NCI-H2196 treated with DMSO at 0.1 percent for 48 hours (cell line): ENCODE data around the gene FADS1.

Source experiments
- DNase-seq: peaks from one replicate; lab custom pipeline; 2025; ENCODE audit not compliant: unreplicated experiment; lab: John Stamatoyannopoulos, UW

The FADS1 gene

DNA sequence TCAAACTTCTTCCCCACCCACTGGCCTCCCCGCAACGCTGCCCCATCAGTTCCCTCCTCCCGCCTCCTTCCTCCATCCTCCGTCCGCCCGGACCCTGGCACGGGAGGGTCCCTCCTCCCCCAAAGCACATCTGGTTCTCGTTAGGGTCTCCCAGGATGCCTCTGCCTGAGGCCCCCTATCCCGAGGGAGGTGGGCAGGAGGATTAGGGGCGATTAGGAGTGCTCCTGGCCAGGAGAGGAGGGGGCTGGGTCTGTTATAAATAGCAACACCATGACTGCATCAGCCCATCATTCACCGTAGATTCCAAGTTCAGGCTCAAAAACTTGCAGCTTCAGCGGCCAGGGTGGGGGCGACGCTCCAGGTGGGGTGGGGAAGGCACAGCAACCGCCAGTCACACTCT is 54.0 kb downstream of the FADS1 start:
- no peak for DNase-seq

DNA sequence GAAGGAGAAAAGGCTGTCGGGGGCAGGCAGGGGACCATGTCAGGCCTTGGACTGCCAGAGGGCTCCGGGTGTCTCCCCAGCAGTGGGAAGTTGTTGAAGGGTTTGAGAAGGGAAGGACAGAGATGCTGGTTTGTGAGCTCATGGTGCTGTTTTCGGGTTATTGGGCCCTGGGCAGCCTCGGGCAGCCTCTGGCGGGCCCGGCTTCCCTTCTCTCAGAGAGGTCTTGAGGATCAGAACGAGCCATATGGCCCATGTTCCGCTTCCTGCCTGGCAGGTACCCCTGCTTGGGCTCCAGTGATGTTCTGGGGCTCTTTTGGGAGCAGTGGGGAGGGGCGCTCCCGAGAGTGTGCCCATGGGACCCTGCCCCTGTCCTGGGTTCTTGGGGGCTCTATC is 54.6 kb downstream of the FADS1 start:
- DNase-seq: no peak

DNA sequence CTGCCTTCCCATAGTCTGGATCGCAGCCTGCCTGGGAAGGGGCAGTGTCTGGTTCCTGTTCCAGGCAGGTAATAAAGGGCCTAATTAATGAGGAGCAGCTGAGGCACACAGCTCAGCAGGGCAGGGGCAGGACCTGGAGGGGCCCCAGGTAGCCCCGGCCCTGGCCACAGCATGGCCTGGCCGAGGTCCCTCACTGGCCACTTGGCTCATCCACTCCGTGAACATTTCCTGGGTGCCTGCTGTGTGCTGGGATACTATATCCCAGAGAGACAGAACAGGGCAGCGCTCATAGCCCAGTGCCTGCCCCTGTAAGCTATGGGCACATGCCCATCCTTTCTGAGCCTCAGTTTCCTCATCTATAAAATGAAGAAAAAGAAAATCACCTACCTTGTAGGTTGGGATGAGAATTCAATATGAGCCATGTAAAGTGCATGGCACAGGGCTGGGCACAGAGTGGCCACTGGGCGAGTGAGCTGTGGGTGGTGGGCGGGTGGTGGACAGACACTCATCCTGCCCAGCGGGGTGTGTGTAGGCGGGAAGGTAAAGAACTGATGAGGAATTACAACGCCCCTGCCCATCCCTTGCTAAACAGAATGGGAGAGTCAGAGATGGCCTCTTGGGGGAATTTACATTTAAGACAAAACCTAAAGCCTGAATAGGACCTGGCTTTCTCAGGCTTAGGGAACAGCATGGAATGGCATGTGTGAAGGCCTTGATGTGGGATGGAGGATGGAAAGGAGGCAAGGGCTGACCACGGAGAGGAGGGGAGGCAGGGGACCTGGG is 55.2 kb downstream of the FADS1 start:
- DNase-seq: no peak

DNA sequence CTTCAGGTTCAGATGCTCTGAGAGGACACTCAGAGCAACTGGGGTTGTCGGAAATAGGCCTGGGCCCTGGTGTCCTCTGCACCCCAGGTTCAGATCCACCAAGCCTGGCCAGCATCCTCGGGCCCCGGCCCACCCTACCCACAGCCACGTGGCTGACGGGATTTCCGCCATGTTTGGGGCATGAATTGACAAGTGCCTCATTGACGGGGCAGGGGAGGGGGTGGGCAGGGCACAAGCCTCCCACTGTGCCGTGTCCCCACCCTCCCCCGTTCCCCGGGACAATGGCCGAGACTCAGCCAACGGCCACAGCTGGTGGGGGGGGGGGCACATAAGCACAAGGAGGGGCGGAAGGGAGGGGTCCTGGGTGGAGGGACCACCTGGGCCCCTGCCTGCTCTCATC is 55.9 kb downstream of the FADS1 start:
- no peak for DNase-seq

DNA sequence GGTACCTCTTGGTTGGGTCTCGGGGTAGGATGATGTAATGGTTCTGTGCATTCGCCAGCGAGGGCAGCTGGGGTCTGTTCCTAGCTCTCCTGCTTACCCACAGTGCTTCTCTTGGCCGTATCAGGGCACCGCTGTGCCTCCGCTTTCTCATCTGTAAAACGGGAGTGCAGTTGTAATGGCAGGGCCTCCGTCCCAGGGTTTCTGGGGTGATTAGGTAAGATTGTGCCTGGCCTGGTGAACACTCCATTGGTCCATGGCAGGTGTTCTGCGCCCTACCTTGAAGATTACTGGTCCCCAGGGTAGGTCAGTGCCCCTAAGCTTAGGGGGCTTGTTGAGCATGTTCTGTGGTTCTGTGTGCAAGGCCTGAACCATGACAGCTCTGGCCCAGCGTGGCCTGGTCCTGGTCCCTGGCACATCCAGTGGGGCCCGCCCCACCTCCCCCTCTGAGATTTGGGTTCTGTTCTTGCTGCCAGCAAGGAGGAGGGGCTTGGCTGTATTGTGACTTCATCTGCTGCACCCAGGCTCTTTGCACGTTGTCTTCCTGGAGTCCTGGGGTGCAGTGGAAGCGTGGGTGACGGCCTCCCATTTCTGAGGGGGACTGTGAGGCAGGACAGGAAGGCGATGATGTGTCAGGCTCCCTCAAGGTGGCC is 59.5 kb downstream of the FADS1 start:
- DNase-seq: no peak

DNA sequence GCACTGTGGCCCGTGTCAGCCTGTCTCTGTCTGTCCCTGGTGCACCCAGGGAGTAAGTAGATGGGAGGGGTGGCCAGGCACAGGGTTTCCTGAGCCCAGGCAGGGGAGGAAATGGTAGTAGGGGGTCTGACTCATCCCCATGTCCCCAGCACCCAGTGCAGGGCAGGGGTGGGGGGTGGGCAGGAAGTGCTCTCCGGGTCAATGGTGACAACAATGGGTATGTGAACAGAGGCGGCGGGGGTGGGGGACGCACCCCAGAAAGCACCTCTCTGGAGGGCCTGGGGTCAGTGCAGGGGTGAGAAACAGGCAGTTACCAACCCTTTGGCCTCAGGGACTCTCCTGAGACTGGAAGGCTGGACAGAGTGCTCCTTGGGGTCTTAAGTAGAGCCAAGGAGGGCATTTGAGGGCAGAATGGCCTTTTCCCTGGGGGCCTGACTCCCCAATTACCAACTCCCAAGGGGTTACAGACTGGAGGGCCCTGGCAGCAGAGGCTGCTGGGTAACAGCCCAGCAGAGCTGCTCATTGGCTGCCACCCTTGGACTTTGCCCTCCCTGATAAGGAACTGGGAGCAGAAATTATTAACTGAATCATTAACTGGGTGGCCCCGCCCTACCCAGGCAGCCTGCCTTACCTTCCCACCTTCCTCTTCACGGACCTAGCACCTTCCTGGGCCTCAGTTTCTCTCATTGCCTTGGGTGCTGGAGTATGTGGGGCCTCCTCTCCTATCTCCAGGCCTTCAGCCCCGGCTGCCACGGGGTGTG is 60.2 kb downstream of the FADS1 start:
- DNase-seq: no peak

DNA sequence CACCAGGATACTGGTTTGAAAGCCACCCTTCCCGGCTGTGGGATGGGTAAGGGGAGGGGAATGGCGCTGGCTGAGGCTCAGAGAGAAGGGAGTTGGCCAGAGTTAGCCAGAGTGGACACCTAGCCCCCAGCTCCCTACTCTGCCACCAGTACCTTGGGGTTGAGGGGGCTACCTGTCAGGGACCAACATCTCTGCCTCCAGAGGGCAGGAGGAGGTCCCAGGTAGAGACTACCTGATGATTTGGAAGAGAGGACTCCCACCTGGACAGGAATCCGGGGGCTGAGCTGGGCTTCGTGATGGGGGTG is 60.7 kb downstream of the FADS1 start:
- DNase-seq: no peak

DNA sequence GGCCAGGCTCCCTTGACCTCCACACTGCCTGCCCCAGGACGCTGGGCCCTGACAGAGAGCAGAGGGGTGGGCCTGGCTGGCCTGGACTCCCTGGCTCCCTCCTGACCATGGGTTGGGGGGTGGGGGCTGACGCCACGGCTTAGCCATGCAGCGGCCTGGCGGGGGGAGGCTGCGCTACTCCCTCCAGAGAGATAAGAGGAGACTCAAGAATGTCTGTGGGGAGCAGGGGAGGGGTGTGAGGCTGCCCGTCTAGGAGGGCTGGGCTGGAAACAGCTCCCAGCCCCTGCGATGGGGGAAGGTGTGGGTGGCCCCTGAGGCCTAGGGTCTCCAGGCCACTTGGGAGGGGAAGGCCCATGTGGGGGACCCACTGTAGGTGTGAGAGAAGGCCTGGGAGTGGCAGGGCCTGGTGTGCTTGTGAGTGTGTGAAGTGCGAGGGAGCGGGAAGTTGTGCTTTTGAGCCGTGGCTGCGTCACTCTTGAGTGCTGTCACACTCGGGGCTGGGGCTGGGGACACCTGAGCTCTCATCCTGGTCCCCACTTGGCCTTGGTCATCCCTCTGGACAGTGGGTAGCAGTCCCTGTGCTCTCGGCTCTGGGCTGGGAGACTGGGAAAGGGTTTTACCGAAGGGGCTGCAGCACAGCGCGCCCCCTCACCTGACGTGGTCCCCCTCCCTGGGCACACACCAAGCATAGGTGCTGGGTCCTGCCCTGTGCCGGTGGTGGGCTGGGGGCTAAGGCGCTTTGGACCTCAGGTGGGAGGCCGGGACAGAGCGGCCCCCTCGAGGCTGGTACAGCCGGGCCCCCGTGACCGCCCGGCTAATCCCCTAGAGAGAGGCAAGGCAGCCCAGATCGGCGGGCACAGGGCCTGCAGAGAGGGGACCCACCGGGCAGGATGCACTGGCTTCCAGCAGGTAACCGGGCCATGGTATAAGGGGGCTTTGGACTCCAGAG is 62.0 kb downstream of the FADS1 start:
- DNase-seq: no peak

DNA sequence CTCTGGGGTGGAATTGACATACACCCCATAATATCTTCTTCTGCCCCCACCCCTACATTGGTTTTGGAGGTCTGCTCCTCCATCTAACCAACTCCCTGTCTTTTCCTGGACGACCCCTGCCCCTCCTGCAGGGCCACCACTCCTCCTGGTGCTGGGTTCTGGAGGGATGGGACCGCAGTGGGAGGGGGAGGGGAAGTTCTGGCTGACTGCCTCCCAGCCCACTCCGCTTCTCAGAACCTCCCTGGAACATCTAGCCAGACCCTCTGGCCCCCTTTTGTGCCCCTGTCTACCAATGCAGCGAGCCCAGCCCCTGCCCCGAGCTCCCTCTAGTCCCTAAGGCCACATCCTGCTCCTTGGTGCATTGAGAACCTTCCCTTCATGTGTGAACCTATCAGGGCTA is 63.1 kb downstream of the FADS1 start:
- no peak for DNase-seq

DNA sequence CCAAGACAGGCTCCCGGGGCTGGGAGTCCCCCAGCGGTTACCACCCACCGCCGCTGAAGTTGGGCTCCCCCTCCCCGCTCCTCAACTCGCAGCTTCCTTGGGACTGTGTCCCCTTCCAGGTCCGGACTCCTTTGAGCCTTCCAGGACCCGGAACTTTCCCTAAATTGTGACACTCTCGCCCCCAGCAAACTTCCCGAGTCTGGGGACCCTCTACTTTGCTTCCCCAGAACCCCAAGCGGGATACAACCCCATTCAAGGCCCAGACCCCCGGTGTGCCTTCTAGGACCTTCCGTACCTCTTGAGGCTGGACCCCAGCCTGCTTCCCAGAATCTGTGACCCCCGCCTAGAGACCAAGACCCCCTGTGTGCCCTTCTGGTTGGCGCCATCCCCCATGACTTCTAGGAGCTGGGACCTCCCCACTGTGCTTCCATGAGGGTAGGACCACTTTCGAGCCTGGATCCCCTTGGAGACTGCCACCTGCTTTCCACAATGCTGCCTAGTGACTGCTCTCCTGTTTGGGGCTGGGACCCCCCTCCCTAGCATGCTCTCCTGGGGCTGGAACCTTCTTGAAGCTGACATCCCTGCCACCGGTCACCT is 63.8 kb downstream of the FADS1 start:
- no peak for DNase-seq

DNA sequence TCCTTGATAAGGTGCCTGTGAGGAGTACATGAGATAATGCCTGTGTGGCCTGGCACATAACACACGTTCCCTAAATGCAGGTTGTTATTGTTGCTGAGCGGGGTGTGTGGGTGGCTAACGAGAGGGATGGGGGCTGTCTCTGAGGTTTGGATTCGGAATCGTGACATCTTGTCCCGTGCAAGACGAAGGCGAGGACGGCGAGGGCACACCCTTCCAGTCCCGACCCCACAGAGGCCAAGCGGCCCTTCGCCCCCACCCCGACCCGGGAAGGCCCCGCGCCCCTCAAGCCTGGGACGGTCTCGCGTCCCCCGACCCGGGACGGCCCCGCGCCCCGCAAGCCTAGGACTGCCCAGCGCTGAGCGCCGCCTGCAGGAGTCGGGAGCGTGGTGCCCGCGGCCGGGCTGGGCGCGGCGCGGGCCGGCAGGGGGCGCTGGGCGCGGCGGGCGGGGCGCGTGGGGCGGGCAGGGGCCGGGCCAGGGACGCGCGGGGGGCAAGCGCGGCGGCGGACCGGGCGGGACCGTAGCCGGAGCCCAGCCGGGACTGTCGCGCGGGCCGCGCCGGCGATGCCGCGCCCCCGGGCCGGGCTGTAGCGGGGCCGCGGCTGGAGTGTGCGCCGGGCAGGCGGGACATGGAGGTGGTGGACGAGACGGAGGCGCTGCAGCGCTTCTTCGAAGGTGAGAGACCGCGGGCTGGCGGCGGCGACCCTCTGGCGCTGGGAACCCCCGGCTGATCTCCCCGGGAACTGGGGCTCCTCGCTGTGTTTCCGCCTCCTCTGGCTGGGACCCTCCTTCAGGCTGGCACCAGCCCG is 64.5 kb downstream of the FADS1 start, which contains the start of gene MYRF:
Gene MYRF, plus strand, starts transcription at position 520 of the 808 bp plus-strand sequence. Its CDS starts 109 bp downstream, at position 629.
- DNase-seq: peak; percentile 8

DNA sequence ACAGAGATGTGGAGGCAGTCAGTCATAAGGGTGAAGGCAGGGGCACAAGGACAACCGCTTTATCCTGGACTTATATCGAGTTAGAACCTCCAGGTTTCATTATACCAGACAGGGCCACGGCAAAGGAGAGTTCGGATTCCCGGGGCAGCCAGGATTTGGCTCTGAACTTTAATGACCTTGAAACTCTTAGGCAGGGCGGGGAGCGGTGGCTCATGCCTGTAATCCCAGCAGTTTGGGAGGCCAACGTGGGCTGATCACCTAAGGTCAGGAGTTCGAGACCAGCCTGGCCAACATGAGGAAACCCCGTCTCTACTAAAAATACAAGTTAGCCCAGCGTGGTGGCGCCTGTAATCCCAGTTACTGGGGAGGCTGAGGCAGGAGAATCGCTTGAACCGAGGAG is 65.4 kb downstream of the FADS1 start:
- no peak for DNase-seq

DNA sequence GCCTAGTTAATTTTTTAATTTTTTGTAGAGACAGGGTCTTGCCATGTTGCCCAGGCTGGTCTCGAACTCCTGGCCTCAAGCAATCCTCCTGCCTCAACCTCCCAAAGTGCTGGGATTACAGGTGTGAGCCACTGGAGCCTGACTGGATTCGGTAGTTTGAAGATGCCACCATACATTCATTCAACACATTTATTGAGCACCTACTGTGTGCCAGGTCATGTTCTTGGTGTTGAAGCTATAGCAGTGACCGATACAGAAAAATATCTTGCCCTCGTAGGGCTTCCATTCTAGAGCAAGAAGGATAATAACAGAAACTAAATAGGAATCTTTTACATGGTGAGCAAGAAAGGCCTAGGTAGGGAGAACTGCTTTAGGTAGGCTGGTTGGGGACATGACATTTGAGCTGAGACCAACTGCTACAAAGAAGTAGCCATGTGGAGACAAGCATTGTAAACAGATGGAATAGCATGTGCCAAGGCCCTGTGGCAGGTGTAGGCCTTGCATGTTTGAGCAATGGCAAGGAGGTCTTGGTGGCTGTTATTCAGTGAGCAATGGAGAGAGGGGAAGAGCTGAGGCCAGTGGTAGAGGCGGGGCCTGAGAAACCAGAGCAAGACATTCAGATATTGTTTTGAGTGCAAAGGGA is 66.1 kb downstream of the FADS1 start:
- DNase-seq: no peak
